MM.1S (cell line): ENCODE results near the gene TMEM121.

ENCODE experiments used
- DNase-seq: peaks from one replicate; pipeline ENCODE4 v3.0.0-alpha.2; 2015
- H2AFZ ChIP-seq: fragments of 300-600 bp; sonication (generic); 2 replicates; pipeline ENCODE4 v1.6.0; 2016; ENCODE audit warnings: antibody characterized with exemption, low read length
- H3F3A ChIP-seq: fragments of 300-600 bp; sonication (generic); 2 replicates; pipeline ENCODE4 v1.6.1; 2016; ENCODE audit warnings: mild to moderate bottlenecking, antibody characterized with exemption, low read length, moderate library complexity, mixed read lengths; ENCODE audit not compliant: insufficient read depth
- H3K27ac ChIP-seq: fragments of 300-600 bp; sonication (generic); 2 replicates; pipeline ENCODE4 v1.5.1; 2016; ENCODE audit warnings: mild to moderate bottlenecking, low read length
- H3K27me3 ChIP-seq: fragments of 300-600 bp; sonication (generic); replicated peaks from 2 replicates; pipeline ENCODE4 v1.6.0; 2016; ENCODE audit warnings: low read length; ENCODE audit not compliant: insufficient read depth
- H3K36me3 ChIP-seq: fragments of 300-600 bp; sonication (generic); replicated peaks from 2 replicates; pipeline ENCODE4 v1.6.1; 2016; ENCODE audit warnings: mild to moderate bottlenecking, low read length, mixed read lengths; ENCODE audit not compliant: insufficient read depth
- H3K4me1 ChIP-seq: fragments of 300-600 bp; sonication (generic); 2 replicates; pipeline ENCODE4 v1.6.1; 2016; ENCODE audit warnings: low read length, mixed read lengths
- H3K4me2 ChIP-seq: fragments of 300-600 bp; sonication (generic); 2 replicates; pipeline ENCODE4 v1.6.0; 2016; ENCODE audit warnings: low read depth, low read length
- H3K4me3 ChIP-seq: fragments of 300-600 bp; sonication (generic); 2 replicates; pipeline ENCODE4 v1.5.1; 2016; ENCODE audit warnings: low read length, mixed read lengths
- H3K79me2 ChIP-seq: fragments of 300-600 bp; sonication (generic); 2 replicates; pipeline ENCODE4 v1.6.1; 2016; ENCODE audit warnings: mixed run types, low read length, mixed read lengths
- H3K9ac ChIP-seq: fragments of 300-600 bp; sonication (generic); 2 replicates; pipeline ENCODE4 v1.6.1; 2016; ENCODE audit warnings: low read length, mixed read lengths
- H3K9me2 ChIP-seq: fragments of 300-600 bp; sonication (generic); replicated peaks from 2 replicates; pipeline ENCODE4 v1.6.1; 2016; ENCODE audit warnings: mild to moderate bottlenecking, low read length, mixed read lengths; ENCODE audit not compliant: insufficient read depth
- H3K9me3 ChIP-seq: fragments of 300-600 bp; sonication (generic); replicated peaks from 2 replicates; pipeline ENCODE4 v1.6.1; 2016; ENCODE audit warnings: mild to moderate bottlenecking, low read length, mixed read lengths; ENCODE audit not compliant: insufficient read depth
- H4K20me1 ChIP-seq: fragments of 300-600 bp; sonication (generic); 2 replicates; pipeline ENCODE4 v1.6.1; 2016; ENCODE audit warnings: mild to moderate bottlenecking, low read length, moderate library complexity, mixed read lengths; ENCODE audit not compliant: insufficient read depth
- EZH2 ChIP-seq: fragments of 300-600 bp; sonication (generic); optimal IDR thresholded peaks from 2 replicates; pipeline ENCODE3; 2017; ENCODE audit warnings: low read depth, mild to moderate bottlenecking, antibody characterized with exemption, low read length, mixed read lengths
- EZH2phosphoT487 ChIP-seq: fragments of 300-600 bp; sonication (generic); IDR thresholded peaks from 2 replicates; pipeline ENCODE4 v1.6.1; 2018; ENCODE audit warnings: antibody characterized with exemption, low read length
- TF ChIP-seq, protein P1 (sequence below): fragments of 300-600 bp; sonication (generic); IDR thresholded peaks from 2 replicates; pipeline ENCODE4 v1.5.1; 2016; ENCODE audit warnings: antibody characterized with exemption, low read length, mixed read lengths

Gene TMEM121

DNA sequence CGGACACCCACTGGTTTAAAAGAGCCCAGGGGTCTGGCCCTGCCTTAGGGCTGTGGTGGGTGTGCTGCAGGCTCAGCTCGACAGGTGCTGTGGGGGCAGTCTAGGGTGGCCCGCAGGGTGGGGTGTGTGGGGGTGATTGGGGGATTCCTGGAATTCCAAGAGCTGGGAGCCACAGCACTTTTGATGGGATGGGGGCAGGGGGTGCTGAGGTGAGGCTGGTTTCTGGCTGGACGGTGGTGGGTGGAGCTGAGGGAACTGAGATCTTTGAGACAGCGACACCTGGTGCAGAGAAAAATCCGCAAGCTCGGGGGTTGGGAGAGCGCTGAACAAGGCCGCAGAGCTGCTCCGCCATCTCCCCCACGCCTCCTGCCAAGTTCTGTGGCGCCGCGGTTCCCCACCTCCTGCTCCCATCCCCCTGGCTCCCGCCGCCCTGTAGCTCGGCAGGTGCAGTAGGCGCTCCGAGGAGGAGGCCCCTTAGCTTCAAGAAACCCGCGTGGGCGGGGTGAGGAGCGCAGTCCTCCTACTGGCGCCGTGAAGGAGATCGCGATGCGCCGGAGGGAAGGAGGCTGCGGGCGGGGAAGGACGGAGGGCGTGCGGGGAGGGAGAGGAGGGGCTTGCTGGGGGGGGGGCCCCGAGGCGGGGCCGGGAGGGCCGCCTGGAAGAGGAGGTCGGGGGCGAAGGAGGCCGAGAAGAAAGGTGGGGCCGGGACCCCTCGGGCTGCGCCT is 36.7 kb upstream of the TMEM121 start:
- Histone ChIP-seq H3K4me1 (peaks cover 17% of the 10 kb centered on the region), H3K27me3 (peaks cover 10% of the 10 kb centered on the region; the same call in 1 of the 2 replicates), H3K36me3 (no peaks in the 10 kb centered on the region), H3K79me2 (peaks cover 29% of the 10 kb centered on the region), H3K27ac (peak overlapping the region; percentile 92), H4K20me1 (0 out of 2 replicates have a peak, but pooled peaks cover 4% of the 10 kb centered on the region), H3K4me2 (peak overlapping the region; percentile 98), H3K9ac (peak overlapping the region; percentile 97), H3K9me2 (no peaks in the 10 kb centered on the region), H2AFZ (peak overlapping the region; percentile 76), H3F3A (peaks cover 8% of the 10 kb centered on the region; the same call in 1 of the 2 replicates), H3K9me3 (no peaks in the 10 kb centered on the region), H3K4me3 (peak overlapping the region; percentile 87)
- TF ChIP-seq, protein P1, sequence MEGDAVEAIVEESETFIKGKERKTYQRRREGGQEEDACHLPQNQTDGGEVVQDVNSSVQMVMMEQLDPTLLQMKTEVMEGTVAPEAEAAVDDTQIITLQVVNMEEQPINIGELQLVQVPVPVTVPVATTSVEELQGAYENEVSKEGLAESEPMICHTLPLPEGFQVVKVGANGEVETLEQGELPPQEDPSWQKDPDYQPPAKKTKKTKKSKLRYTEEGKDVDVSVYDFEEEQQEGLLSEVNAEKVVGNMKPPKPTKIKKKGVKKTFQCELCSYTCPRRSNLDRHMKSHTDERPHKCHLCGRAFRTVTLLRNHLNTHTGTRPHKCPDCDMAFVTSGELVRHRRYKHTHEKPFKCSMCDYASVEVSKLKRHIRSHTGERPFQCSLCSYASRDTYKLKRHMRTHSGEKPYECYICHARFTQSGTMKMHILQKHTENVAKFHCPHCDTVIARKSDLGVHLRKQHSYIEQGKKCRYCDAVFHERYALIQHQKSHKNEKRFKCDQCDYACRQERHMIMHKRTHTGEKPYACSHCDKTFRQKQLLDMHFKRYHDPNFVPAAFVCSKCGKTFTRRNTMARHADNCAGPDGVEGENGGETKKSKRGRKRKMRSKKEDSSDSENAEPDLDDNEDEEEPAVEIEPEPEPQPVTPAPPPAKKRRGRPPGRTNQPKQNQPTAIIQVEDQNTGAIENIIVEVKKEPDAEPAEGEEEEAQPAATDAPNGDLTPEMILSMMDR, result peak; percentile 62
- no peak for TF ChIP-seq EZH2phosphoT487
- peak; percentile 90 for DNase-seq

DNA sequence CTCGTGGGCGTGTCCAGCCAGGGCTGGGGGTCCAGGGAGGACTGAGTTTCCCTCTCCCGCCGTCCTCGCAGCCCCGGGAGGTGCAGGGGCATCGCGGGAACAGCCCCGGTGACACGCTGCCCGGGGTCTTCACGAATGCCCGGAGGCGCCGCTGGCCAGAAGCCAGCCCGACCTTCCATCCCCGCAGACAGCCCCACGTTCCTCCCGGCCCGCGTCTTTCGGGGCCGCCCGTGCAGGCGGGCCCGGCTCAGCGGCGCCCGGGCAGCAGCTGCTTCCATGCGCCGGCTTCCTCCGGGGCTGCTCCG is 36.2 kb upstream of the TMEM121 start:
- TF ChIP-seq, protein P1, result no peak
- TF ChIP-seq EZH2phosphoT487, result no peak
- TF ChIP-seq EZH2, result no peak
- Histone ChIP-seq H2AFZ (peak overlapping the region; percentile 76; the same call in 1 of the 2 replicates), H3K4me1 (peaks cover 17% of the 10 kb centered on the region), H3K27ac (peak overlapping the region; percentile 92), H3F3A (peaks cover 8% of the 10 kb centered on the region; the same call in 1 of the 2 replicates), H3K27me3 (peaks cover 10% of the 10 kb centered on the region; the same call in 1 of the 2 replicates), H3K4me3 (peak overlapping the region; percentile 87), H3K36me3 (no peaks in the 10 kb centered on the region), H3K4me2 (peak overlapping the region; percentile 98), H3K9ac (peak overlapping the region; percentile 97), H3K9me2 (no peaks in the 10 kb centered on the region), H4K20me1 (0 out of 2 replicates have a peak, but pooled peaks cover 4% of the 10 kb centered on the region), H3K79me2 (peaks cover 29% of the 10 kb centered on the region), H3K9me3 (no peaks in the 10 kb centered on the region)
- no peak for DNase-seq

DNA sequence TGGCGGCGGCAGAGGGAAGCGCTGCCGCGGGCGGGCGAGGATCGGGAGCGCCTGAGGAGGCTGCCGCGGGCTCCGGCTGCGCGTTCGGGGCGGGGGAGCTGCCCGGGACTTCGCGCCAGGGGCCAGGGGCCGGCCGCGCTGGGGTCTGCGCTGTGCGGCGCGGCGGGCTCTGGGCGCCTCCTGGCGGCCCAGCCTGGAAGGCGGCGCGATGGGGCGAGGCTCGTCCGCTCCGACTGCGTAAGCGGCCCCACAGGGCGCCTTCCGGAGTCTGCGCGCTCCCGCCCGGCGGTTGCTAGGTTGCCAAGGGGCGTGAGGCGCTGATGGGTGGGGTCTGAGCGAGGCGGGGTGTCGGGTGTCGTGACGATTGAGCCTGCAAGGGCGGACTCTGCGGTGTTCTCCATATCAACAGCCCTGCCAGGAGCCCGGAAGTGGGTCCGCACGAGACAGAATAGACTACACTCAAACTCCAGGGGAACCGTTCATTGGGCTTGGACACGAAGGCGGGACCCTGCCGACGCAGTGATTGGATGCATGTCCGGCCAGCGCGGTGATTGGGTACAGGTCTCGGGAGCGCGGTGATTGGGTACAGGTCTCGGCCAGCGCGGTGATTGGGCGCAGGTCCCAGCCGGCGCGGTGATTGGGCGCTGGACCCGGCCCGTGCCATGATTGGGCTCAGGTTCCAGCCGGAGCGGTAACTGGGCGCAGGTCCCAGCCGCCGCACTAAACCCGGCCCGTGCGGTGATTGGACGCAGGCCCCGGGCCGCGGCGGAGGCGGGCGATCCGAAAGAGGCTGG is 35.6 kb upstream of the TMEM121 start, which contains the start of gene TEDC1:
Gene TEDC1 (plus strand): TSS at position 675 of the 794 bp plus-strand sequence. CDS start 130 bp downstream, outside the sequence.
- Histone ChIP-seq H3K27me3 (peaks cover 7% of the 10 kb centered on the region; the same call in 1 of the 2 replicates), H3K79me2 (peaks cover 29% of the 10 kb centered on the region), H3F3A (peaks cover 8% of the 10 kb centered on the region; the same call in 1 of the 2 replicates), H3K4me1 (peaks cover 17% of the 10 kb centered on the region), H2AFZ (peak within 1 kb of the TSS; percentile 76), H3K4me3 (peak within 1 kb of the TSS; percentile 90), H3K36me3 (no peaks in the 10 kb centered on the region), H3K4me2 (peak within 1 kb of the TSS; percentile 98), H4K20me1 (0 out of 2 replicates have a peak, but pooled peaks cover 4% of the 10 kb centered on the region), H3K9me2 (no peaks in the 10 kb centered on the region), H3K9ac (peak within 1 kb of the TSS; percentile 97), H3K27ac (peak within 1 kb of the TSS; percentile 92), H3K9me3 (no peaks in the 10 kb centered on the region)
- TF ChIP-seq, protein P1, result peak; percentile 58
- no peak for TF ChIP-seq EZH2
- peak; percentile 100 for DNase-seq
